CD4-positive, CD25-positive, alpha-beta regulatory T cell (primary cell): ENCODE measurements around the gene OPCML. TPM values are rescaled to one million over a fixed set of nuclear protein-coding genes. Genes with fewer than 3 reads are reported as not detected.

Experiments used
- ATAC-seq, 2 donors: fragments of 150-1000 bp; cut with Tn5 transposase; one replicate each; pipeline ENCODE4 v1.10.0; 2021; ENCODE audit warnings: low read depth in 2 of 2, moderate number of reproducible peaks in 2 of 2, moderate library complexity in 1 of 2
- DNase-seq, 3 donors: peaks; one replicate each; pipeline versions ENCODE4 v3.0.0 to v3.0.0-alpha.2; 2012 to 2022; ENCODE audit warnings: mixed read lengths in 1 of 3
- H3K27ac ChIP-seq: one replicate; pipeline ENCODE4 v1.7.0; 2013; ENCODE audit warnings: mild to moderate bottlenecking, low read length; ENCODE audit not compliant: insufficient read depth, poor library complexity, severe bottlenecking
- H3K27me3 ChIP-seq: one replicate; pipeline ENCODE4 v1.7.0; 2013; ENCODE audit warnings: low read length; ENCODE audit not compliant: control insufficient read depth, insufficient read depth
- H3K36me3 ChIP-seq: one replicate; pipeline ENCODE4 v1.7.0; 2013; ENCODE audit warnings: mild to moderate bottlenecking, low read length, moderate library complexity; ENCODE audit not compliant: control insufficient read depth, insufficient read depth
- H3K4me1 ChIP-seq: 2 replicates; pipeline ENCODE4 v1.7.0; 2013; ENCODE audit warnings: mild to moderate bottlenecking, low read length; ENCODE audit not compliant: insufficient read depth, control insufficient read depth, poor library complexity, severe bottlenecking
- H3K4me3 ChIP-seq: one replicate; pipeline ENCODE4 v1.7.0; 2013; ENCODE audit warnings: low read depth, mild to moderate bottlenecking, low read length, moderate library complexity
- H3K9me3 ChIP-seq, 2 experiments: 1 replicate in 1 of 2; 2 replicates in 1 of 2; pipeline ENCODE4 v1.7.0; 2013; ENCODE audit warnings: low read length in 2 of 2, mild to moderate bottlenecking in 1 of 2, moderate library complexity in 1 of 2; ENCODE audit not compliant: control insufficient read depth in 2 of 2
- H3K27ac Mint-ChIP-seq, 3 donors: one replicate each; pipeline ENCODE4 v1.8.0; 2020 to 2022; ENCODE audit warnings: mild to moderate bottlenecking in 3 of 3, mixed read lengths in 3 of 3, moderate library complexity in 2 of 3
- H3K27me3 Mint-ChIP-seq: one replicate; pipeline ENCODE4 v1.8.0; 2022; ENCODE audit warnings: mild to moderate bottlenecking, mixed read lengths
- H3K36me3 Mint-ChIP-seq: one replicate; pipeline ENCODE4 v1.8.0; 2020; ENCODE audit warnings: mixed read lengths
- H3K4me1 Mint-ChIP-seq, 4 donors: one replicate each; pipeline ENCODE4 v1.8.0; 2020 to 2022; ENCODE audit warnings: mixed read lengths in 4 of 4, mild to moderate bottlenecking in 1 of 4
- H3K4me3 Mint-ChIP-seq, 4 donors: one replicate each; pipeline ENCODE4 v1.8.0; 2020 to 2022; ENCODE audit warnings: mild to moderate bottlenecking in 4 of 4, mixed read lengths in 4 of 4, moderate library complexity in 3 of 4
- H3K9me3 Mint-ChIP-seq, 7 donors: one replicate each; pipeline ENCODE4 v1.8.0; 2020 to 2022; ENCODE audit warnings: mixed read lengths in 7 of 7, mild to moderate bottlenecking in 3 of 7, moderate library complexity in 2 of 7
- polyA plus RNA-seq, 4 donors: library from polyadenylated mRNA; unstranded; fragments of 300-500 nt; fragmentation: Illumina TruSeq; gene quantifications; one replicate each; pipeline ENCODE4 v1.2.3, GENCODE V29; 2021
- total RNA-seq: library from RNA; stranded (reverse); gene quantifications from one replicate; pipeline ENCODE4 v1.2.3, GENCODE V29; 2022

OPCML gene
- total and polyA plus RNA-seq, 5 donors from 2014 or later: not detected

- Mint-ChIP-seq H3K27ac (no peak overlapping the region), H3K4me3 (no peak overlapping the region), H3K27me3 (no peaks in the 10 kb centered on the region), H3K36me3 (no peaks in the 10 kb centered on the region), H3K9me3 (peaks cover 0 to 10% (median 2%) of the 10 kb centered on the region in 7 donors), H3K4me1 (no peaks in the 10 kb centered on the region)
- Histone ChIP-seq H3K27me3 (no peaks in the 10 kb centered on the region), H3K9me3 (no peaks in the 10 kb centered on the region), H3K36me3 (no peaks in the 10 kb centered on the region), H3K4me3 (no peak overlapping the region), H3K4me1 (no peaks in the 10 kb centered on the region), H3K27ac (no peak overlapping the region)
- no peak for ATAC-seq
- no peak for DNase-seq
Measured at GRCh38 chr11:133350045-133350444, 182.3 kb downstream of the OPCML start.

- Histone ChIP-seq H3K4me3 (no peak overlapping the region), H3K9me3 (no peaks in the 10 kb centered on the region), H3K36me3 (no peaks in the 10 kb centered on the region), H3K4me1 (no peaks in the 10 kb centered on the region), H3K27me3 (no peaks in the 10 kb centered on the region), H3K27ac (no peak overlapping the region)
- H3K27me3 Mint-ChIP-seq: peaks cover 5% of the 10 kb centered on the region
- no peak overlapping the region for H3K27ac Mint-ChIP-seq
- H3K4me1 Mint-ChIP-seq: no peaks in the 10 kb centered on the region
- DNase-seq (no peak), ATAC-seq (no peak)
- H3K36me3 Mint-ChIP-seq: no peaks in the 10 kb centered on the region
- H3K4me3 Mint-ChIP-seq: no peak overlapping the region
- H3K9me3 Mint-ChIP-seq: peaks cover 0 to 10% (median 2%) of the 10 kb centered on the region in 7 donors
Measured at GRCh38 chr11:133347988-133348387, 184.3 kb downstream of the OPCML start.

- Histone ChIP-seq H3K36me3 (no peaks in the 10 kb centered on the region), H3K27me3 (no peaks in the 10 kb centered on the region), H3K4me1 (no peaks in the 10 kb centered on the region), H3K9me3 (peaks cover 0 to 1% of the 10 kb centered on the region in 2 experiments), H3K27ac (no peak overlapping the region), H3K4me3 (no peak overlapping the region)
- Mint-ChIP-seq H3K27me3 (peaks cover 5% of the 10 kb centered on the region), H3K27ac (no peak overlapping the region), H3K36me3 (no peaks in the 10 kb centered on the region), H3K4me3 (no peak overlapping the region), H3K9me3 (peaks cover 0 to 8% (median 2%) of the 10 kb centered on the region in 7 donors), H3K4me1 (no peaks in the 10 kb centered on the region)
- ATAC-seq: no peak
- DNase-seq: no peak
Measured at GRCh38 chr11:133346137-133346536, 186.2 kb downstream of the OPCML start.

GRCh38 chr11:133343951-133344350 lies 188.3 kb downstream of the OPCML start:
- Histone ChIP-seq H3K9me3 (peaks cover 0 to 1% of the 10 kb centered on the region in 2 experiments), H3K27me3 (no peaks in the 10 kb centered on the region), H3K27ac (no peak overlapping the region), H3K36me3 (no peaks in the 10 kb centered on the region), H3K4me3 (no peak overlapping the region), H3K4me1 (no peaks in the 10 kb centered on the region)
- H3K27me3 Mint-ChIP-seq: peaks cover 5% of the 10 kb centered on the region
- H3K27ac Mint-ChIP-seq: no peak overlapping the region
- H3K4me1 Mint-ChIP-seq: no peaks in the 10 kb centered on the region
- no peak for ATAC-seq
- no peak overlapping the region for H3K4me3 Mint-ChIP-seq
- no peaks in the 10 kb centered on the region for H3K36me3 Mint-ChIP-seq
- H3K9me3 Mint-ChIP-seq: peaks cover 0 to 12% (median 2%) of the 10 kb centered on the region in 7 donors
- no peak for DNase-seq

GRCh38 chr11:133339495-133340140 lies 192.7 kb downstream of the OPCML start:
- Histone ChIP-seq H3K36me3 (no peaks in the 10 kb centered on the region), H3K4me3 (no peak overlapping the region), H3K27ac (no peak overlapping the region), H3K27me3 (no peaks in the 10 kb centered on the region), H3K4me1 (no peaks in the 10 kb centered on the region), H3K9me3 (peaks cover 0 to 1% of the 10 kb centered on the region in 2 experiments)
- no peak overlapping the region for H3K4me3 Mint-ChIP-seq
- no peaks in the 10 kb centered on the region for H3K4me1 Mint-ChIP-seq
- DNase-seq (no peak), ATAC-seq (no peak)
- H3K27ac Mint-ChIP-seq: no peak overlapping the region
- H3K9me3 Mint-ChIP-seq: peaks cover 0 to 8% (median 1%) of the 10 kb centered on the region in 7 donors
- H3K36me3 Mint-ChIP-seq: no peaks in the 10 kb centered on the region
- H3K27me3 Mint-ChIP-seq: peaks cover under 1% of the 10 kb centered on the region

- peaks cover 0 to 1% of the 10 kb centered on the region in 2 experiments for H3K9me3 ChIP-seq
- H3K27ac ChIP-seq: no peak overlapping the region
- H3K4me1 ChIP-seq: no peaks in the 10 kb centered on the region
- no peaks in the 10 kb centered on the region for H3K27me3 Mint-ChIP-seq
- no peaks in the 10 kb centered on the region for H3K27me3 ChIP-seq
- H3K4me3 ChIP-seq: no peak overlapping the region
- no peaks in the 10 kb centered on the region for H3K36me3 Mint-ChIP-seq
- no peaks in the 10 kb centered on the region for H3K36me3 ChIP-seq
- ATAC-seq (no peak), DNase-seq (no peak)
- H3K4me1 Mint-ChIP-seq: no peaks in the 10 kb centered on the region
- H3K4me3 Mint-ChIP-seq: no peak overlapping the region
- H3K27ac Mint-ChIP-seq: no peak overlapping the region
- H3K9me3 Mint-ChIP-seq: peaks cover 0 to 8% (median 3%) of the 10 kb centered on the region in 7 donors
Measured at GRCh38 chr11:133338588-133338987, 193.7 kb downstream of the OPCML start.

- H3K36me3 Mint-ChIP-seq: no peaks in the 10 kb centered on the region
- no peak overlapping the region for H3K4me3 ChIP-seq
- no peaks in the 10 kb centered on the region for H3K27me3 ChIP-seq
- no peak overlapping the region for H3K27ac Mint-ChIP-seq
- H3K4me1 ChIP-seq: no peaks in the 10 kb centered on the region
- H3K4me3 Mint-ChIP-seq: no peak overlapping the region
- H3K4me1 Mint-ChIP-seq: no peaks in the 10 kb centered on the region
- H3K36me3 ChIP-seq: no peaks in the 10 kb centered on the region
- peaks cover 1 to 8% (median 3%) of the 10 kb centered on the region in 7 donors for H3K9me3 Mint-ChIP-seq
- DNase-seq: no peak
- no peak for ATAC-seq
- H3K27me3 Mint-ChIP-seq: no peaks in the 10 kb centered on the region
- H3K27ac ChIP-seq: no peak overlapping the region
- peaks cover 0 to 1% of the 10 kb centered on the region in 2 experiments for H3K9me3 ChIP-seq
Measured at GRCh38 chr11:133337951-133338418, 194.3 kb downstream of the OPCML start.

- H3K36me3 Mint-ChIP-seq: no peaks in the 10 kb centered on the region
- no peaks in the 10 kb centered on the region for H3K27me3 ChIP-seq
- no peaks in the 10 kb centered on the region for H3K4me1 ChIP-seq
- ATAC-seq (no peak), DNase-seq (no peak)
- peaks cover 1 to 8% (median 5%) of the 10 kb centered on the region in 7 donors for H3K9me3 Mint-ChIP-seq
- no peak overlapping the region for H3K4me3 ChIP-seq
- no peak overlapping the region for H3K27ac Mint-ChIP-seq
- peaks cover 0 to 1% of the 10 kb centered on the region in 2 experiments for H3K9me3 ChIP-seq
- H3K4me1 Mint-ChIP-seq: no peaks in the 10 kb centered on the region
- no peaks in the 10 kb centered on the region for H3K36me3 ChIP-seq
- H3K27me3 Mint-ChIP-seq: no peaks in the 10 kb centered on the region
- no peak overlapping the region for H3K27ac ChIP-seq
- H3K4me3 Mint-ChIP-seq: no peak overlapping the region
Measured at GRCh38 chr11:133337193-133337592, 195.1 kb downstream of the OPCML start.
